Body of pancreas (tissue), 4 donors: ENCODE results near the gene OSTN.

Experiments used
- CTCF ChIP-seq, 7 experiments: fragments of 450-650 bp in 4 of 7; fragments of 200-600 bp in 3 of 7; sonication (generic) in 3 of 7; IDR thresholded peaks; one replicate each; pipeline ENCODE4 v1.5.1; 2016 to 2019; ENCODE audit warnings: antibody characterized with exemption in 7 of 7
- POLR2A ChIP-seq, 3 donors: fragments of 450-650 bp; IDR thresholded peaks; one replicate each; pipeline ENCODE4 v1.6.1; 2016; ENCODE audit warnings: antibody characterized with exemption in 3 of 3, mild to moderate bottlenecking in 2 of 3

- TF ChIP-seq CTCF (IDR thresholded peaks at IDR 0.05) (no peak), POLR2A (IDR thresholded peaks at IDR 0.05) (no peak)
Observed at GRCh38 chr3:191254098-191254873, 55.2 kb downstream of the OSTN start.
